A673 (cell line): ENCODE data around the gene HLA-G. TPM values are rescaled to one million over a fixed set of nuclear protein-coding genes. Genes with fewer than 3 reads are reported as not detected.

Experiments used
- BruUV-seq: library from RNA; stranded (reverse); fragments of 400-500 nt; replicated peaks from 2 replicates; lab custom pipeline; 2021; lab: Mats Ljungman, UMichigan
- CTCF ChIA-PET: fragments of 300-600 bp; sonication (Branson Sonifier 250); formaldehyde crosslinking; loops from one replicate; lab custom pipeline; 2022; ENCODE audit warnings: antibody characterized with exemption; lab: Charles Lee
- POLR2A ChIA-PET: fragments of 300-600 bp; sonication (Branson Sonifier 250); formaldehyde crosslinking; loops from one replicate; lab custom pipeline; 2022; ENCODE audit warnings: antibody characterized with exemption; ENCODE audit not compliant: low non-redundant PET; lab: Charles Lee
- DNase-seq: peaks from one replicate; pipeline ENCODE4 v3.0.0-alpha.2; 2015; ENCODE audit warnings: low spot score
- H3K27ac ChIP-seq: fragments of 200-600 bp; sonication (generic); 2 replicates; pipeline ENCODE4 v1.5.1; 2016; ENCODE audit warnings: mixed run types, low read depth, mild to moderate bottlenecking, mixed read lengths, antibody characterized with exemption, low read length; ENCODE audit not compliant: poor library complexity, severe bottlenecking
- H3K27me3 ChIP-seq: fragments of 200-600 bp; sonication (generic); replicated peaks from 2 replicates; pipeline ENCODE4 v1.6.1; 2017; ENCODE audit warnings: mixed run types, low read depth, mild to moderate bottlenecking, mixed read lengths, antibody characterized with exemption, low read length; ENCODE audit not compliant: insufficient read depth, poor library complexity
- H3K36me3 ChIP-seq: fragments of 200-600 bp; sonication (generic); 2 replicates; pipeline ENCODE4 v1.6.1; 2016; ENCODE audit warnings: mixed run types, mild to moderate bottlenecking, mixed read lengths, antibody characterized with exemption, low read length; ENCODE audit not compliant: insufficient read depth, poor library complexity, severe bottlenecking
- H3K4me1 ChIP-seq: fragments of 200-600 bp; sonication (generic); 2 replicates; pipeline ENCODE4 v1.6.1; 2017; ENCODE audit warnings: mixed run types, mild to moderate bottlenecking, mixed read lengths, antibody characterized with exemption, low read length; ENCODE audit not compliant: insufficient read depth, poor library complexity, severe bottlenecking
- H3K4me3 ChIP-seq: fragments of 200-600 bp; sonication (generic); 2 replicates; pipeline ENCODE4 v1.5.1; 2016; ENCODE audit warnings: low read depth, mixed run types, mild to moderate bottlenecking, mixed read lengths, low read length; ENCODE audit not compliant: poor library complexity, severe bottlenecking
- H3K9me3 ChIP-seq: fragments of 200-600 bp; sonication (generic); 2 replicates; pipeline ENCODE4 v1.6.1; 2016; ENCODE audit warnings: mixed run types, low read depth, mild to moderate bottlenecking, mixed read lengths, antibody characterized with exemption, low read length; ENCODE audit not compliant: poor library complexity, severe bottlenecking
- CTCF ChIP-seq: fragments of 300-800, 200-600 bp; sonication (generic); conservative IDR thresholded peaks from 2 replicates; pipeline ENCODE4 v1.5.1; 2017; ENCODE audit warnings: low read depth, mild to moderate bottlenecking, antibody characterized with exemption, low read length, moderate library complexity, mixed read lengths
- EZH2 ChIP-seq: fragments of 200-600 bp; sonication (generic); IDR thresholded peaks from 2 replicates; pipeline ENCODE4 v1.6.1; 2017; ENCODE audit warnings: borderline replicate concordance, low read depth, mild to moderate bottlenecking, mixed read lengths, antibody characterized with exemption, low read length; ENCODE audit not compliant: poor library complexity, severe bottlenecking
- intact Hi-C: fragments of 100-400 bp; cut with micrococcal nuclease; formaldehyde crosslinking; loops from one replicate; pipeline ENCODE4 v1.10.0; 2022; ENCODE audit not compliant: unreplicated experiment
- total RNA-seq: library from RNA; stranded (reverse); gene quantifications from 2 replicates; pipeline ENCODE4 v1.2.3, GENCODE V29; 2021

The HLA-G gene
- total RNA-seq, 1 experiment from 2014 or later, result not detected

DNA sequence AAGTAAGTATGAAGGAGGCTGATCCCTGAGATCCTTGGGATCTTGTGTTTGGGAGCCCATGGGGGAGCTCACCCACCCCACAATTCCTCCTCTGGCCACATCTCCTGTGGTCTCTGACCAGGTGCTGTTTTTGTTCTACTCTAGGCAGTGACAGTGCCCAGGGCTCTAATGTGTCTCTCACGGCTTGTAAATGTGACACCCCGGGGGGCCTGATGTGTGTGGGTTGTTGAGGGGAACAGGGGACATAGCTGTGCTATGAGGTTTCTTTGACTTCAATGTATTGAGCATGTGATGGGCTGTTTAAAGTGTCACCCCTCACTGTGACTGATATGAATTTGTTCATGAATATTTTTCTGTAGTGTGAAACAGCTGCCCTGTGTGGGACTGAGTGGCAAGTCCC is 2.8 kb downstream of the HLA-G start:
- H3K9me3 ChIP-seq, result no peaks in the 10 kb centered on the region
- ChIA-PET POLR2A (no interaction called here), CTCF (interaction anchor here (0.6 kb wide), 1 partner anchor 383 kb away, joined by 3 read pairs; the partner anchor contains the start of gene TRIM26)
- TF ChIP-seq CTCF (no peak), EZH2 (no peak)
- peaks cover 24% of the 10 kb centered on the region for H3K27me3 ChIP-seq
- no peaks in the 10 kb centered on the region for H3K36me3 ChIP-seq
- H3K4me3 ChIP-seq, result no peak overlapping the region
- no TSS peak for BruUV-seq
- intact Hi-C loops, result loop anchor here (5.0 kb wide), 1 partner anchor 178 kb away; no protein-coding TSS in a partner anchor
- DNase-seq, result no peak
- H3K27ac ChIP-seq, result no peak overlapping the region
- no peaks in the 10 kb centered on the region for H3K4me1 ChIP-seq

DNA sequence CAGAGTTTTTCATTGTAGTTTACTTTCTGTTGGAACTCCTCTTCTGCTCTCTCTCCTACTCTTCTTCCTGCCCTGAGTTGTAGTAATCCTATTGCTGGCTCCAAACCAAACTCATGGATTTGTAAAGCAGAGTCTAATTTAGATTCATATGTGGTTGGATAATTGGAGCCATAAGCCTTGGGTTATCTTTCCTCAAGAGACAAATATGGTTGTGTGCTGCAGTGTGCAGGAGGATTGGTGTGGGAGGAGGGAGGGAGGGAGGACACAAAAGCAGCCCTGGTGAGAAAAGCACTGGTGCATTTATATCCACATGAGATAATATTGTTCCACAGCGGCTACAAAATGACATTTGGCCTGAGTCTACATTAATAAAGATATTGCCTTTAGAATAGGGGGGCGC is 4.2 kb downstream of the HLA-G start:
- H3K36me3 ChIP-seq, result no peaks in the 10 kb centered on the region

GRCh38 chr6:29834564-29835436 is 7.2 kb downstream of the HLA-G start:
- H3K4me1 ChIP-seq, result no peaks in the 10 kb centered on the region
- H3K36me3 ChIP-seq, result no peaks in the 10 kb centered on the region
- TF ChIP-seq CTCF (peak; percentile 89), EZH2 (no peak)
- H3K9me3 ChIP-seq, result no peaks in the 10 kb centered on the region
- intact Hi-C loops, result loop anchor here (2.0 to 5.0 kb wide), 3 partner anchors 96 to 182 kb away; no protein-coding TSS in a partner anchor
- H3K27me3 ChIP-seq, result peaks cover 35% of the 10 kb centered on the region
- peak; percentile 33 for DNase-seq
- ChIA-PET POLR2A (no interaction called here), CTCF (interaction anchor here (0.7 to 1.5 kb wide), 2 partner anchors 97 to 132 kb away, joined by 3 to 10 read pairs; no protein-coding TSS in a partner anchor)
- no peak overlapping the region for H3K4me3 ChIP-seq
- H3K27ac ChIP-seq, result no peak overlapping the region
- no TSS peak for BruUV-seq

More for the DNA sequence above, 4.2 kb downstream of the HLA-G start:
- TF ChIP-seq EZH2 (no peak), CTCF (no peak)
- ChIA-PET CTCF (interaction anchor here (0.5 kb wide), 1 partner anchor 69 kb away, joined by 3 read pairs; no protein-coding TSS in a partner anchor), POLR2A (no interaction called here)
- no peak overlapping the region for H3K4me3 ChIP-seq
- no peak overlapping the region for H3K27ac ChIP-seq
- no TSS peak for BruUV-seq
- DNase-seq, result peak; percentile 59
- peaks cover 30% of the 10 kb centered on the region for H3K27me3 ChIP-seq
- intact Hi-C loops, result loop anchor here (5.0 kb wide), 1 partner anchor 179 kb away; no protein-coding TSS in a partner anchor
- no peaks in the 10 kb centered on the region for H3K4me1 ChIP-seq
- H3K9me3 ChIP-seq, result no peaks in the 10 kb centered on the region
